Stimulated activated CD8-positive, alpha-beta memory T cell treated with anti-CD3 and anti-CD28 coated beads, Interleukin-15, amount 100 ng/mL, for 1 hour (primary cell): ENCODE results near the gene GPR155.
"Not testable (repeated sequence)": the region's sequence is repeated elsewhere in the genome, so short reads cannot be mapped to it uniquely, and the experiment has no call there.

Experiments used
- DNase-seq: peaks from one replicate; pipeline ENCODE4 v3.0.0-alpha.2; 2020; ENCODE audit warnings: low read depth

GPR155 gene

DNA sequence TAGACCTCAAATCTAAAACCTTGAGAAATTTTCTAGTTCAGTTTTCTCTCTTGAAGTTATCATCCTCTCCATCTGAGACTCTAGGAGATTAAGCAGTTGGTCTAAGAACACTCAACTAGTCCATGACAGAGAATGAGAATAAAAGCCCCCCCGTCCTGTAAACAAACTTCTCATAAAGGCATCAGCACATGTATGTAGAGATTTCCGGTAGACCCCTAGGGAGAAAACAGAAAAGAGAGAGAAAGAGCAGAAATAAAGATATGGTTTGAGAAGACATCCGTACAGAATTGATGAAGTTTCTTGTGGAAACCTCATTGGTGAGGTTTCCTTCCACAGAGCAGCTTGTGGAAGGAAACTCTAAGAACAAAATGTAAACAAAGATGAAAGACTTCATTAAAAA lies 3.2 kb upstream of the GPR155 start:
- no peak for DNase-seq

DNA sequence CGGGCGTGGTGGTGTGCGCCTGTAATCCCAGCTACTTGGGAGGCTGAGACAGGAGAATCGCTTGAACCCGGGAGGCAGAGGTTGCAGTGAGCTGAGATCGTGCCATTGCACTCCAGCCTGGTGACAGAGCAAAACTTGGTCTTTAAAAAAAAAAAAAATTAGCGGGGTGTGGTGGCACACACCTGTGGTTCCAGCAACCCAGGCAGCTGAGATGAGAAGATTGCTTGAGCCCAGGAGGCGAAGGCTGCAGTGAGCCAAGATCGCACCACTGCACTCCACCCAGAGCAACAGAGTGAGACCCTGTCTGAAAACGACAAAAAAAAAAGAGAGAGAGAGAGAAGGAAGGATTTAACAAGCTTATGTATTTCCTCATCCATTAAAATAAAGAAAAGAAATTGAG lies 2.7 kb upstream of the GPR155 start:
- DNase-seq, result not testable (repeated sequence)

DNA sequence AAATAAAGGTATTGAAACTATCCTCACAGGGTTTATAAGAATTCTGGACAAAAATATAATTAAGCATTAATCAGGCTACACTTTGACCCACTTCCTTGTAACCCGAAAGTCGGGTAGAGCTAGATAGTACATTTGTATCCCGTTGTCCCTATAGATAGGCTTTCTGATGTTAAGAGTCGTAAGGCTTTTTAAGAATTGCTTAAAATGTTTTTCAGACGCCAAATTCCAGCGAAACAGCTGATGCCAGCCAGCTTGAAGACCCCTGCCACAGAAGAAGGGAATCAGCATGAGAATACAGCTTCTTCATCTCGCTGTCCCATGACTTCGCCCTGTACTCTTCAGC lies 962 bp upstream of the GPR155 start:
- no peak for DNase-seq

DNA sequence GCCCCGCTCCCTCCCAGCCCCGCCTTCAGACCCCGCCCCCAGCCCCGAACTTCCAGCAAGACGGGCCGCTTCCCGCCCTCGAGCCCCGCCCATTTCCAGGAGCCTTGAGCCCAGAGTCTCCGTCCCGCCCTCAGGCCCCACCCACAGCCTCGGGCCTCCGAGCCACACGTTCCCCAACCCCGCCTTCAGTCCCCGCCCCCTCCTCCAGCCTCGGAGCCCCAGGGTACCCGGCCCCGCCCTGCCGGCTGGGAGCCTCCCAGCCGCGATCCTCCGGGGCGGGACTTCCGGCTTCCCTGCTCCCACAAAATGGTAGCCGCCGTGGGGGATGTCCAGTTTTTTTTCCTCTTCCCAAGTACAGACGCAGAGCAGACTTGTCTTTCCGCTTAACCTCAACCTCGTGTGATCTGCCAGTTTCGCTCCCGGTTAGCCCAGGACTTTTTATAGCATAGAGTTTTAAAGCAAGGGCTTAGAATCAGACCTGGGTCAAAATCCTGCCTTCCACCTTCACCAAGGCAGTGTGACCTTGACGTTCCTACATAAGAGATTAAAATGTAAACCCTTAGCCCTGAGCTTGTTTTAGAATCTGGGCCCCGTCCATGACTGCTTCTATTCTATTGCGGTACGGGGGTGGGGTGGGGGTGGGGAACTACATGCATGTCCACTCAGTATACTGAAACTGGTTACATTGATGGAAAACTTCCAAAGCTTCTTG lies 435 bp upstream of the GPR155 start:
- peak; percentile 97 for DNase-seq

DNA sequence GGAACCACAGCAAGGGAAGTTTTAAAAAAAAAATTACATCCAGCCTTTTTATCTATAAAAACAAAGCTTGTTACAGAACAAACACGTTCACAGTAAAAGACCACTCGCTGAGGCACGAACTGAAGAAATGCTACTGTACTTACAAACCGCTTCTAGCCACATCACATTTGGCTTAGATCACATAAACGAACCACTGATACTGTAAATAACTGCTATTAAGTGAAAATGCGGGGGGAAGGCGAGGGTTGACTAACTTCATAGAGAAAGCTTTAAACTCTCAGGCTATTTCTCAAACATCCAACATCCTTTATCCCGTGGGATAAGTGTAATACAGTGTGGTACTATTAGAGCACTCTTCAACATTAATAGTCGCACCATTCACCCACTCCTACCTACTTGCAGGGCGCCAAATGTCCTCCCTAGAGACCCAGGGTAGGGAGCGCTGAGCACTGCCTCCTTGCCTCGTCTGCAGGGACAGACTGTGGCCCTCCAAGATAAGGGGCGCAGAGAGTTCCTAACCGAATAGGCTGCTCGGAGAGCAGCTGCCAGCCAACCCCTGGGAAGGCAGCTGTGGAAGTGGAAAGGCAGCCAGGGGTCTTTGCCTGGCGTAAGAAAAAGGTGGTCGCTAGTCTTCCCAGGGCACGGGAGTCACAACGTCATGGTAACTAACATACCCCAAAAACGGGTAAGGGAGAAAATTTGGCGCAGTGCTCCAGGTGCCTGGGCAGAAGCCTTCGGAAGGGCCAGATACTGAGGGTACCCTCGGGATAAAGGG lies 854 bp downstream of the GPR155 start:
- DNase-seq, result peak; percentile 13

DNA sequence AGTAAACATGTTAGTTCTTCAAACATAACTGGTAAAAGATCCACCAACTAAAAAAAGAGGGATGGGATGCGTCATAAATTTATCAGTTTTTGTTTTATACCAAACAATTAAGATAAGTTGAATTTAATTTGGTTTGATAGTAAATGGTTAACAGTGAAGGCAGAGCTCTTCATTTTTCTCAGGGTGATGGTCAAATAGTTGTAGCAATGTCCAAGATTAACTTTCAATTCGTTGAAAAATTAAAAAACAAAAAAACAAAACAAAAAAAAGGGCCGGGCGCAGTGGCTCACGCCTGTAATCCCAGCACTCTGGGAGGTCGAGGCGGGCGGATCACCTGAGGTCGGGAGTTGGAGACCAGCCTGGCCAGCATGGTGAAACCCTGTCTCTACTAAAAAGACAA lies 1.8 kb downstream of the GPR155 start:
- DNase-seq, result not testable (repeated sequence)

DNA sequence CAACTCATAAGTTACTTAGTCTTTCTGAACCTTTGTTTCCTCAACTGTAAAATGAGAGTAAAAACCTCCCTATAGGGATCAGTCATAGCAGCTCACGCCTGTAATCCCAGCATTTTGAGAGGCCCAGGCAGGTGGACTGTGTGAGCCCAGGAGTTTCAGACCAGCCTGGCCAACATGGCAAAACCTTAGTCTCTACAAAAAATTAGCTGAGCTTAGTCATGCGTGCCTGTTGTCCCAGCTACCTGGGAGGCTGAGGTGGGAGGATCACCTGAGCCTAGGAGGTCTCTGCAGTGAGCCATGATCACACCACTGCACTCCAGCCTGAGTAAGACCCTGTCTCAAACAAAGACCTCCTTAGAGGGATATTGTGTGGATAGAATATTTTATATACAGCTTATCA lies 2.3 kb downstream of the GPR155 start:
- DNase-seq, result no peak

DNA sequence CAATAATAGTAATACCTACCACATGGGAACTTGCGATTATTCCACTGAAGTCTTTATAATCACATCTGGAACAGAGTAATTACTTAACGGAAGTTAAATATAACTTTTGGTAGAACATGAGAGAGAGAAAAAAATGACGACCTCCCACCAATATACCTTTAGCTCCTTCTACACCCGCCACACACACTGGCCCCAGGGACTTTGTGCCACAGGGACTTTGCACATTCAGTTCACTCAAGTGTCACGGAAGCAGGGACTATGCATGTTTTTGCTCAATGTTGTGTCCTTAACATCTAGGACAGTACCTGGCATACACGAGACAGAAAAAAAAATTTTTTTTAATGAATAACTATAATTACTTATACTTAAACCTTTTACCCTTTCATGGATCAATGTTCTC lies 4.0 kb downstream of the GPR155 start:
- no peak for DNase-seq

DNA sequence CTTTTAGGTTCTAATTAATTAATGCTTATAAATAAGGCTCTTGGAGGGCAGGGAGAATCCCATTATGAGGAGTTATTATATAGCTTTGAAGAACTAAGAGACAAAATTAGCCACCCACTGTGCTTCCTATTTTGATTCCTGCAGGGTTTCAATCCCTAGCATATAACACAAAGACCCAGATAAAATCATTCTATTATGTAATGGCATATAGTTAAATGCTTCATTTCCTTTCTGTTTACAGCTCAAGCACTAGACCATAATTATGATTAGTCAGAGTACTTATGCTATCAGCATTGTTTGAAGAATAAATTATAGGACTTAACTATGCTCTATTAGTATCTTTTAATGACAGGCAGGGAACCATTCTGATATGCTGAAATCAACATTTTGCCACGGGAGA lies 9.1 kb downstream of the GPR155 start:
- DNase-seq, result no peak

DNA sequence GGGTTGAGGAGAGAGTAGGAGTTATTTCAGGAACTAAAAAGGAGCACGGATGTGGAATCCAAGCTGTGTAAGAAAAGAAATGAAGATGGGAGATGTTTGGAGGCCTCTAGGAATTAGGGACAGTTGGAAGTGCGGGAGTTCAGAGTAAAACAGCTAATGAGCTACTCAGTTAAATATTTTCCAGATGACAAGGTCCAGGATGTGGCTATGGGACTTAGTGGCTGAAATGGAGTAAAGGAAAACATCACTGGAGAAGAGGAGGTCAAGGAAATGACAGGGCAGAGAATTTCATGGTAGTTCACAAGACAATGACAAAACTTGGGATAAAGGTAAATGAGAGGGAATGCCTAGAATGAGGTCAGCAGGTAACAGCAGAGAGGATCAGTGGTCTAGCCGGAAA lies 13.0 kb downstream of the GPR155 start:
- no peak for DNase-seq

DNA sequence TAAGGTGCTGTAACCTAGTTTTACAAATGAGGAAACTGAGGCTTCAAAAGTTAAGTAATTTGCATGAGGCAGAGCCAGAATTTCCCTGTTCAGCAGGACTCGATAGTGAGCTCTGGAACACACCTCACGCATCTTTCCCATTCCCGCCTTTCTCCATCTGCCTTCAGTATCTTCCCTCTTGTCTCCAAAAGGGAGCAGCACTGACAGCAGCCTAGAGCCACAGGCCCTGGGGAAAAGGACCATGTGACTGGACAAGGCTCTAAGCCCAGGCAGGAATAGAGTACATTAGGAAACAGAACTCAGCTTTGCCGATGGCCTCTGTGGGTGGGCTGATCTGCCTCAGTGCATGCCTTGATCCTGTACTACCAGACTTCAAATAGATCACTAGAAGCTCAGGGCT lies 21.5 kb downstream of the GPR155 start:
- no peak for DNase-seq

DNA sequence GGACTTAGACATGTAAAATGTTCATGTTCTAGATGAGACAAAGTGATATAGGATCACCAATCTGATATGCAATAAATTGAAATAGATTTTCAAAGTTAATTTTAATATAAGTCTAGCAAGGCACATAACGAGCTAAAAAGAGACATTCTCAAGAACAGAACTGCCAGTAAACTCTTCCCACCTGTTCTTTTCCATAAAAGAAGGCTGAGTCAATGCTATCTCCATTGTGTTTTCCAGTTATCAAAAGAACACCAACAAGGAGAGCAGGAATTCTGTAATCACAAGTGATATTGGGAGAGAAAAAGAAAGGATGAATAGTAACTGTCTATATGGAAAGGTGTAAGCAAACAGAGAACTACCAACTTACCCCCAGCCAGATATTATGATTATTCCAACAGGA lies 25.6 kb downstream of the GPR155 start:
- no peak for DNase-seq

DNA sequence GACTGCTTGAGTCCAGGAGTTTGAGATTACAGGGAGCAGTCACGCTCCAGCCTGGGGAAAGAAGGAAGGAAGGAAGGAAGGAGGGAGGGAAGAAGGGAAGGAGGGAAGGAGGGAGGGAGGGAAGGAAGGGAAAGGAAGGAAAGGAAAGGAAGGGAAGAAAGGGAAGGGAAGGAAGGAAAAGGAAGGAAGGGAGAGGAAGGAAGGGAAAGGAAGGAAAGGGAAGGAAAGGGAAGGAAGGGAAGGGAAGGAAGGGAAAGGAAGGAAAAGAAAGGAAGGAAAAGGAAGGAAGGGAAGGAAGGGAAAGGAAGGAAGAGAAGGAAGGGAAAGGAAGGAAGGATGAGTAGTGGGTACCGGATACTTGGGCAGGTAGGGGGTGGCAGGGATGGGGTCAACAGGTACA lies 32.3 kb downstream of the GPR155 start:
- DNase-seq, result no peak

DNA sequence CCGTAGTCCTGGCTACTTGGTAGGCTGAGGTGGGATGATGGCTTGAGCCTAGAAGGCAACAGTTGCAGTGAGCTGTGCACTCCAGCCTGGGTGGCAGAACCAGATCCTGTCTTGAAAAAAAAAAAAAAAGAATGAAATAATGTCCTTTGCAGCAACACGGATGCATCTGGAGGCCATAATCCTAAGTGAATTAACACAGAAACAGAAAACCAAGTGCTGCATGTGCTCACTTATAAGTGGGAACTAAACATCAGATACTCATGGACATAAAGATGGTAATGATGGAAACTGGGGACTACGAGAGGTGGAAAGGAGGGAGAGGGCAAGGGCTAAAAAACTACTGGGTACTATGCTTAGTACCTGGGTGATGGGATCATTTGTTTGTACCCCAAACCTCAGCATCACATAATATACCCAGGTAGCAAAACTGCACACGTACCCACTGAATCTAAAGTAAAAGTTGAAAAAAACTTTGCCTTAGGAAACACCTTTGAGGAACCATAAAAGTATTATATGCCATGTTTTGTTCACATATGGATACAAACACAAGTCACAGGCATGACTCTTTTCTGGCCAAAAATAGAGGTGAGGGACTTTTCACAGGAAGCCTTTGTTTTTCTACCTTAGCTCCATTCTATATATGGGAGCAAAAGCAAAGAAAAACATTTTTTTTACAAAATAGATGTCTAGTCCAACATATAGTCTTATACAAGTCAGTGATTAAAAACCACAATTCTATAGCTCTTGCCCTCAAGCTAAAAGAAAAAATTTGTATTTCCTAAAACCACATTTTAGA lies 36.6 kb downstream of the GPR155 start:
- DNase-seq, result no peak

DNA sequence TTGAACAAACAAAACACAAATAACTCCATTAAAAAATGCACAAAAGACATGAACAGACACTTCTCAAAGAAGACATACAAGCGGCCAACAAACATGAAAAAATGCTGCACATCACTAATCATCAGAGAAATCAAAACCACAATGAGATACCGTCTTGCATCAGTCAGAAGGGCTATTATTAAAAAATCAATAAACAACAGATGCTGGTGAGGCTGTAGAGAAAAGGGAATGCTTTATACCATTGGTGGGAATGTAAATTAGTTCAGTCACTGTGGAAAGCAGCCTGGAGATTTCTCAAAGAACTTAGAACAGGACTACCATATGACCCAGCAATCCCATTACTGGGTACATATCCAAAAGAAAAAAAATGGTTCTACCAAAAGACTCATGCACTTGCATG lies 37.8 kb downstream of the GPR155 start:
- no peak for DNase-seq

DNA sequence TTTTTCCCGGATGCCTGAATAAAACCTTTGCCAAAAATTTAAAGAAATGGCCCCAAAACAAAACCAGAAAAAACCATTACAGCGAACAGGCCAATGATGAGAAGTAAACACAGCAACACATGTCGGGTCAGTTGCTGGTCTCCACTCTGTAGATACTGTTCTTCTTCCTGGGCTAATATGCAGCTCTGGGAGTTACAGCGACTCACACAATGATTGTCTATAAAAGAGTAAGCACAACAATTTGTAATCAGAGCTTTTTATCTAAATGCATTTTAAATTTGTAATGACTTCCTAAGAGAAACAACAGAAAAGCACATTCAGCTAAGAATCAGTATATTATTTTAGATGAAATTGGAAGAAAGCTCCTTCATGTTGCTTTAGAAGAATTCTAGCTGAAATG lies 40.3 kb downstream of the GPR155 start:
- DNase-seq, result no peak

DNA sequence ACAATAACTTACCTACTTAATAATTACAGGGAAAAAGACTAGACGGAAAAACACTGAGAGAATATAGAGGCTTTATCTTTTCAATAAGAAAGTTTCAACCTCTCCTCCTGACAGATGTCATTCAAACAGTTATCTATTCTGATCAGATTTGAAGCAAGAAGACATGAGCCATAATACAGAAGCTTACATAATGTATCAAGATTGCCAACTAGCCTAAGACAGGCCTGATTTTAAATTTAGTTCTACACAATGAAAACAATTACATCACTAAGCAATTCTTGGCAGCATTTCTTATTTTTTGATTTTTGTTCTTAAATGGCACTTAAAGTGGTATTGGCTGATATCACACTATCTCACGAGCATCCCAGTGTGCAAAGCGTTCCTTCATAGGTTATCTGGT lies 41.6 kb downstream of the GPR155 start:
- DNase-seq, result no peak

DNA sequence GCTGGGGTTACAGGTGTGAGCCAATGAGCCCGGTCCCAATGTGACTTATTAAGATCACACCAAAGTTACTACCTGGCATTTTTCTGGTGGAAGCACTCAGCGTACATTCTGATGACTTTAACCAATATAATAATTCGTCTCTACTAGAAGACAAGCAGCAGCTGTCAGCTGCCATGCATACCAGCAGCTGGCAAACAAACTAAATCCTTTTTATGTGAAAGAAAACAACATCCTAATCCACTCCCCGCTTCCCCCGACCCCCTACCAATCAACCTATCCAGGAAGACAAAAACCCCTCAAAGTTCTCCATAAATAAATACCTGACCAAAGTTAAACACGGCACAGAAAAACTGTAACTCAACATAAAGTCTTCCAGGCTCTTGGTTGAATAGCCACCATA lies 42.1 kb downstream of the GPR155 start:
- no peak for DNase-seq

DNA sequence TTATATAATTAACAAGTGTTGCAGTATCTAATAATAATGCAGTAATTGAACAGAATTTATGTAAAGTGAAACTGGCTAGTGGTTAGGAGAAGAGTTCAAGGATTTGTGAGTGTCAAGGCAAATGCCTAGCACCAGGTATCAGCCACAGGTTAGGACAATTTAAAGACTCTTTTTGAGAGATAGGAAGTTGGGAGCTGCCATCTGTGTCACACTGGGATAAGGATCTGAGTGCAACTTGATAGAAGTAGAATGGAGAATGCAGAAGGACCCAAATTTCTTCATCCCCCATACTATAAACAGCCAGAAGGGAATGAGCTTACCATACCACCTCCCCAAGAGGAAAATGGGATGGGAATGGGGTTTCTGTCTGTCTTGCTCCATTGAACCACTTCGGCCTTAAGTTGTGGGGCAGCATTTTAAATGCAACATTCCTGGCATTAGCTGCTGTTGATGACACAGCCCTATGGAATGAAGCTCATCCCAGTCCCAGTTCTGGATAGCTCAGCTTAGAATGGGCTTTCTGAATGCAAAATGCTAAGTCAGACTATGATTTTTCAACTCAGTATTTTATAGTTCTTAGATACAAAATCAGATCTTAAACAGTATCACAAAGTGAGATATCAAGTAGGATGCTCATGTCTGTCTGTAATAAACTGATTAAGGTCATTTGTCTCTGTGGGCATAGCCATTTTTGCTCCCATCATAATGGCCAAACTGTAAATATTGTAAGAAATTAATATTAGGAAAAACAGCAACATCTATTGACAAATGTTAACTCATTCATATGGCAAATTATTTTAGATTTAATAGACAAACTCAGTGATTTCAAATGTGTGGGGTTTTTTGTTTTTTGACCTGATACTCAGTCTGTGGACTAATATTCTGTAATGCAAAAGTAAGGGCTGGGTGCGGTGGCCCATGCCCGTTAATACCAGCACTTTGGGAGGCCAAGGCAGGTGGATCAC lies 44.0 kb downstream of the GPR155 start:
- DNase-seq, result no peak

DNA sequence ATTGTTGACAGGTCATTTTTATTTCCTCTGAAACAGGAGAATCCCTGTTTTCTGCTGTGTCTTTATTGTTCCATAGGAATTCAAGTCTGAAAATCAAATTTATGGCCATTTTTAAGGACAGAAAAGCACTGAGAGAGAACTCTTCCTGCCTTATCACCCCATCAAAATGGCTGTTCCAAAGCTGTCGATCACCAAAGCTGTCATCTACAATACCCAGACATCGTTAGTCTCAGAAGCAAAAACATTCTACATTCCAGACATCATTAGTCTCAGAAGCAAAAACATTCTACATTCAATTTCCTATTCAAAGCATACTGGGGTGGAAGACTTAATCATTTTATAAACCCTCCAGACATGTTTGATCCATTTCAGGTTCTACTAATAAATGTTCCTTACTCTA lies 46.9 kb downstream of the GPR155 start:
- no peak for DNase-seq

DNA sequence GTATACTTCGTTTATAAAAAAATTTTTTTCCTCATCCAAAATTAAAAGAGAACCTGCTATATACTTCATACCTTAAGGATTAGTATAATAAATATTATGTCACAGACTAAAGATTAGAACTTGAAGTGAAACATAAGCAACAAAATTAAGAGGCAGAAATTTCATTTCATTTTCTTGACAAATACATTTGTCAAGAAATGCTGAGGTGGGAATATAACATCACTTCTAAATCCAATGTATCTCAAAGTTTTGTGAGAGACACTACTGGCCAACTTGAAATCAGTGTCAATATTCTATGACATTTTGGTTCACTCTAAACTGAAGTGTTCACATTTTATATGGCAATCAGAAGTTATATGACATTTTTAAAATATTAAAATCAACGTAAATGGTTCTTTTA lies 47.5 kb downstream of the GPR155 start:
- DNase-seq, result no peak
